Suprapubic skin (tissue), 4 donors: ENCODE measurements around the gene ANKRD45.

Experiments
- CTCF ChIP-seq, 2 donors: fragments of 200-600 bp in 1 of 2; fragments of 450-650 bp in 1 of 2; sonication (generic) in 1 of 2; IDR thresholded peaks; one replicate each; pipeline ENCODE4 v1.5.1; 2016 to 2019; ENCODE audit warnings: antibody characterized with exemption in 2 of 2, mild to moderate bottlenecking in 1 of 2, moderate library complexity in 1 of 2
- POLR2A ChIP-seq, 2 donors: fragments of 450-650 bp; IDR thresholded peaks; one replicate each; pipeline ENCODE4 v1.6.1; 2017; ENCODE audit warnings: antibody characterized with exemption in 2 of 2, mild to moderate bottlenecking in 2 of 2, moderate library complexity in 2 of 2
- POLR2AphosphoS5 ChIP-seq, 3 donors: sonication (generic); formaldehyde crosslinking; IDR thresholded peaks; one replicate each; pipeline ENCODE4 v1.6.1; 2017; ENCODE audit warnings: antibody characterized with exemption in 3 of 3

GRCh38 chr1:173648880-173649605 is 20.6 kb downstream of the ANKRD45 start:
- no peak for TF ChIP-seq CTCF (IDR thresholded peaks at IDR 0.05)
- TF ChIP-seq POLR2AphosphoS5 (IDR thresholded peaks at IDR 0.05): no peak
- no peak for TF ChIP-seq POLR2A (IDR thresholded peaks at IDR 0.05)
